Keratinocyte (primary cell): ENCODE measurements around the gene ZNF23. TPM values are rescaled to one million over a fixed set of nuclear protein-coding genes. Genes with fewer than 3 reads are reported as not detected.

Experiments used
- DNase-seq: peaks from one replicate; pipeline ENCODE4 v3.0.0-alpha.2; 2011; ENCODE audit warnings: low read depth, missing footprints, low spot score
- FAIRE-seq: peaks from 2 replicates; lab custom pipeline; 2011; peaks lifted over from hg19 to GRCh38; lab: Jason Lieb, UNC
- H2AFZ ChIP-seq: 2 replicates; pipeline ENCODE4 v1.6.0; 2012; ENCODE audit warnings: low read length, control low read depth, inconsistent platforms; ENCODE audit not compliant: control insufficient read depth
- H3K27ac ChIP-seq: 2 replicates; pipeline ENCODE4 v1.5.1; 2011; ENCODE audit warnings: low read length; ENCODE audit not compliant: control insufficient read depth, insufficient read depth
- H3K27me3 ChIP-seq: 3 replicates; pipeline ENCODE4 v1.6.0; 2011; ENCODE audit warnings: low read length; ENCODE audit not compliant: control insufficient read depth, insufficient read depth; ENCODE audit errors: extremely low read depth
- H3K36me3 ChIP-seq, 2 experiments: 2 replicates in 1 of 2; 3 replicates in 1 of 2; pipeline ENCODE4 v1.5.1; 2011; ENCODE audit warnings: low read length in 2 of 2, mild to moderate bottlenecking in 1 of 2; ENCODE audit not compliant: control insufficient read depth in 2 of 2, insufficient read depth in 2 of 2; ENCODE audit errors: extremely low read depth in 1 of 2
- H3K4me1 ChIP-seq: 3 replicates; pipeline ENCODE4 v1.5.1; 2011; ENCODE audit warnings: low read length; ENCODE audit not compliant: control insufficient read depth, insufficient read depth; ENCODE audit errors: extremely low read depth
- H3K4me2 ChIP-seq: 3 replicates; pipeline ENCODE4 v1.6.0; 2011; ENCODE audit warnings: low read depth, low read length; ENCODE audit not compliant: control insufficient read depth, insufficient read depth; ENCODE audit errors: extremely low read depth
- H3K4me3 ChIP-seq, 3 experiments: fragments of 200-600 bp in 1 of 3; sonication (generic) in 1 of 3; 2 replicates in 2 of 3; 3 replicates in 1 of 3; pipeline ENCODE4 v1.5.1; 2011 to 2016; ENCODE audit warnings: low read length in 3 of 3, mild to moderate bottlenecking in 3 of 3, control low read depth in 2 of 3, inconsistent platforms in 1 of 3, low read depth in 1 of 3, mixed read lengths in 1 of 3, mixed run types in 1 of 3, moderate library complexity in 1 of 3; ENCODE audit not compliant: control insufficient read depth in 2 of 3, insufficient read depth in 2 of 3; ENCODE audit errors: extremely low read depth in 1 of 3
- H3K79me2 ChIP-seq: 2 replicates; pipeline ENCODE4 v1.6.0; 2012; ENCODE audit warnings: low read length; ENCODE audit not compliant: control insufficient read depth, insufficient read depth
- H3K9ac ChIP-seq: 3 replicates; pipeline ENCODE4 v1.6.0; 2011; ENCODE audit warnings: low read length; ENCODE audit not compliant: control insufficient read depth, insufficient read depth; ENCODE audit errors: extremely low read depth
- H3K9me1 ChIP-seq: 3 replicates; pipeline ENCODE4 v1.6.0; 2011; ENCODE audit warnings: low read length; ENCODE audit not compliant: control insufficient read depth, insufficient read depth; ENCODE audit errors: extremely low read depth
- H3K9me3 ChIP-seq: 2 replicates; pipeline ENCODE4 v1.5.1; 2012; ENCODE audit warnings: low read depth, low read length; ENCODE audit not compliant: control insufficient read depth
- H4K20me1 ChIP-seq: 3 replicates; pipeline ENCODE4 v1.6.0; 2011; ENCODE audit warnings: low read length; ENCODE audit not compliant: control insufficient read depth, insufficient read depth; ENCODE audit errors: extremely low read depth
- CTCF ChIP-seq, 3 experiments: IDR thresholded peaks in 1 of 3; conservative IDR thresholded peaks in 1 of 3; optimal IDR thresholded peaks in 1 of 3; 2 replicates in 2 of 3; 3 replicates in 1 of 3; pipeline versions ENCODE3 to v1.5.1; 2011; ENCODE audit warnings: low read length in 3 of 3, mild to moderate bottlenecking in 3 of 3, moderate library complexity in 2 of 3, control low read depth in 1 of 3, inconsistent platforms in 1 of 3; ENCODE audit not compliant: insufficient read depth in 2 of 3; ENCODE audit errors: extremely low read depth in 1 of 3
- EZH2 ChIP-seq: IDR thresholded peaks from one replicate; pipeline ENCODE4 v1.6.1; 2012; ENCODE audit warnings: inconsistent platforms, mild to moderate bottlenecking, low read length, moderate library complexity
- dilution Hi-C: fragments of 300-500 bp; cut with MboI; formaldehyde crosslinking; loops from one replicate; pipeline ENCODE4 v1.7.0; 2020; ENCODE audit warnings: low sequenced_read_pairs; ENCODE audit not compliant: extremely low pct_ligation_motif_present
- polyA plus RNA-seq, 5 experiments: library from polyadenylated mRNA; depleted of rRNA in 3 of 5; stranded (reverse) in 3 of 5; stranded (forward) in 1 of 5; unstranded in 1 of 5; fragments of >200 nt; gene quantifications; 1 replicate in 1 of 5; 2 replicates in 3 of 5; 3 replicates in 1 of 5; pipeline versions ENCODE4 v1.2.1 to v1.2.3, GENCODE V29; 2011 to 2012; ENCODE audit warnings: missing spikeins in 2 of 5, low read depth in 1 of 5, low replicate concordance in 1 of 5

Gene ZNF23
- polyA plus RNA-seq, 1 donor (not counting 4 experiments of a cell fraction or from before 2014, with no cell fraction given): 8.2 TPM

GRCh38 chr16:71408536-71408935 lies 53.5 kb downstream of the ZNF23 start:
- no peaks in the 10 kb centered on the region for H3K36me3 ChIP-seq
- no peak overlapping the region for H3K4me3 ChIP-seq
- H3K4me2 ChIP-seq: no peak overlapping the region
- H3K4me1 ChIP-seq: no peaks in the 10 kb centered on the region
- H3K27me3 ChIP-seq: peaks cover 9% of the 10 kb centered on the region
- no peaks in the 10 kb centered on the region for H3K9me3 ChIP-seq
- H3K27ac ChIP-seq: no peak overlapping the region
- no peak for FAIRE-seq
- no peaks in the 10 kb centered on the region for H3K9me1 ChIP-seq
- no peaks in the 10 kb centered on the region for H3K79me2 ChIP-seq
- no peak overlapping the region for H3K9ac ChIP-seq
- dilution Hi-C loops: no loop called here
- TF ChIP-seq EZH2: no peak
- TF ChIP-seq CTCF (optimal IDR thresholded peaks at IDR 0.05 in 1 of 3, IDR thresholded peaks at IDR 0.05 in 1 of 3, conservative IDR thresholded peaks at IDR 0.05 in 1 of 3; ENCODE audit: extremely low read depth in 1 of 3, insufficient read depth in 2 of 3, low read length in 3 of 3): no peak
- no peak for DNase-seq
- no peaks in the 10 kb centered on the region for H4K20me1 ChIP-seq
- no peak overlapping the region for H2AFZ ChIP-seq

- dilution Hi-C loops: no loop called here
- H3K4me1 ChIP-seq: no peaks in the 10 kb centered on the region
- no peaks in the 10 kb centered on the region for H4K20me1 ChIP-seq
- peaks cover 9% of the 10 kb centered on the region for H3K27me3 ChIP-seq
- no peak overlapping the region for H2AFZ ChIP-seq
- H3K9me3 ChIP-seq: no peaks in the 10 kb centered on the region
- H3K79me2 ChIP-seq: no peaks in the 10 kb centered on the region
- no peak overlapping the region for H3K4me3 ChIP-seq
- TF ChIP-seq EZH2: no peak
- TF ChIP-seq CTCF (optimal IDR thresholded peaks at IDR 0.05 in 1 of 3, IDR thresholded peaks at IDR 0.05 in 1 of 3, conservative IDR thresholded peaks at IDR 0.05 in 1 of 3; ENCODE audit: extremely low read depth in 1 of 3, insufficient read depth in 2 of 3, low read length in 3 of 3): no peak
- DNase-seq: no peak
- H3K27ac ChIP-seq: no peak overlapping the region
- H3K4me2 ChIP-seq: no peak overlapping the region
- no peak overlapping the region for H3K9ac ChIP-seq
- no peaks in the 10 kb centered on the region for H3K36me3 ChIP-seq
- no peaks in the 10 kb centered on the region for H3K9me1 ChIP-seq
- FAIRE-seq: no peak
These were observed 54.3 kb downstream of the ZNF23 start for GRCh38 chr16:71407731-71408130.
